ENCODE data around the gene FAM180B. TPM values are rescaled to one million over a fixed set of nuclear protein-coding genes. Genes with fewer than 3 reads are reported as not detected.
A peak's percentile ranks its signal among the peaks of the same experiment; 100 is the strongest.
"Not testable (repeated sequence)": the region's sequence is repeated elsewhere in the genome, so short reads cannot be mapped to it uniquely, and the experiment has no call there.

FAM180B gene
- total RNA-seq, 1 donor from 2014 or later, result 0.14 TPM

GRCh38 chr11:47595029-47595428, 8.6 kb downstream of the FAM180B start:
- no peak for DNase-seq (ENCODE audit: low spot score)

- no peak for DNase-seq (ENCODE audit: low spot score)
Observed at GRCh38 chr11:47595967-47596366, 9.5 kb downstream of the FAM180B start.

- DNase-seq (ENCODE audit: low spot score), result no peak
Observed at GRCh38 chr11:47599902-47600301, 13.4 kb downstream of the FAM180B start.

GRCh38 chr11:47603295-47603694, 16.8 kb downstream of the FAM180B start:
- DNase-seq (ENCODE audit: low spot score), result no peak

GRCh38 chr11:47605921-47606320, 19.4 kb downstream of the FAM180B start:
- DNase-seq (ENCODE audit: low spot score), result no peak

- DNase-seq (ENCODE audit: low spot score), result no peak
Observed at GRCh38 chr11:47606731-47607130, 20.3 kb downstream of the FAM180B start.

- peak; percentile 45 for DNase-seq (ENCODE audit: low spot score)
Observed at GRCh38 chr11:47607380-47607779, 20.9 kb downstream of the FAM180B start.

- DNase-seq (ENCODE audit: low spot score), result no peak
Observed at GRCh38 chr11:47609675-47610074, 23.2 kb downstream of the FAM180B start.

- no peak for DNase-seq (ENCODE audit: low spot score)
Observed at GRCh38 chr11:47611348-47611794, 24.9 kb downstream of the FAM180B start.

- DNase-seq (ENCODE audit: low spot score), result no peak
Observed at GRCh38 chr11:47615249-47615648, 28.8 kb downstream of the FAM180B start.

GRCh38 chr11:47616726-47617416, 30.4 kb downstream of the FAM180B start:
- DNase-seq (ENCODE audit: low spot score), result peak; percentile 70

- DNase-seq (ENCODE audit: low spot score), result no peak
Observed at GRCh38 chr11:47617417-47617809, 30.9 kb downstream of the FAM180B start.

GRCh38 chr11:47620836-47621378, 34.4 kb downstream of the FAM180B start:
- DNase-seq (ENCODE audit: low spot score), result no peak

- no peak for DNase-seq (ENCODE audit: low spot score)
Observed at GRCh38 chr11:47626234-47626633, 39.8 kb downstream of the FAM180B start.

- no peak for DNase-seq (ENCODE audit: low spot score)
Observed at GRCh38 chr11:47628026-47628425, 41.5 kb downstream of the FAM180B start.

GRCh38 chr11:47631473-47631872, 45.0 kb downstream of the FAM180B start:
- DNase-seq (ENCODE audit: low spot score), result no peak

- not testable (repeated sequence) for DNase-seq (ENCODE audit: low spot score)
Observed at GRCh38 chr11:47636331-47636730, 49.9 kb downstream of the FAM180B start.

Other genes starting within 250 kb of the FAM180B start
- not detected for gene MYBPC3, start 234.0 kb upstream of the FAM180B start, total RNA-seq
- gene SPI1, start 208.1 kb upstream of the FAM180B start, total RNA-seq, result 35.3 TPM
- 58.6 TPM for gene SLC39A13, start 178.1 kb upstream of the FAM180B start, total RNA-seq
- 80.5 TPM for gene PSMC3, start 160.2 kb upstream of the FAM180B start, total RNA-seq
- 0.35 TPM for gene RAPSN, start 137.5 kb upstream of the FAM180B start, total RNA-seq
- 102 TPM for gene CELF1, start 33.5 kb upstream of the FAM180B start, total RNA-seq
- gene PTPMT1, start 21.1 kb upstream of the FAM180B start, total RNA-seq, result 45.1 TPM
- gene KBTBD4, start 7.7 kb upstream of the FAM180B start, total RNA-seq, result 20.3 TPM
- gene NDUFS3, start 7.6 kb upstream of the FAM180B start, total RNA-seq, result 97.8 TPM
- 5.5 TPM for gene C1QTNF4, start 7.7 kb downstream of the FAM180B start, total RNA-seq
- gene MTCH2, start 55.9 kb downstream of the FAM180B start, total RNA-seq, result 65.7 TPM
- gene AGBL2, start 128.7 kb downstream of the FAM180B start, total RNA-seq, result 5.6 TPM
- 64.6 TPM for gene FNBP4, start 180.7 kb downstream of the FAM180B start, total RNA-seq

Data from mucosa of gallbladder (tissue), 1 donor.